Measurements from ENCODE around the gene DIS3. TPM values are rescaled to one million over a fixed set of nuclear protein-coding genes. Genes with fewer than 3 reads are reported as not detected.
A peak's percentile ranks its signal among the peaks of the same experiment; 100 is the strongest.
"Not testable (repeated sequence)": the region's sequence is repeated elsewhere in the genome, so short reads cannot be mapped to it uniquely, and the experiment has no call there.

Gene DIS3
- total RNA-seq, 1 experiment from 2014 or later: 20.9 TPM

DNA sequence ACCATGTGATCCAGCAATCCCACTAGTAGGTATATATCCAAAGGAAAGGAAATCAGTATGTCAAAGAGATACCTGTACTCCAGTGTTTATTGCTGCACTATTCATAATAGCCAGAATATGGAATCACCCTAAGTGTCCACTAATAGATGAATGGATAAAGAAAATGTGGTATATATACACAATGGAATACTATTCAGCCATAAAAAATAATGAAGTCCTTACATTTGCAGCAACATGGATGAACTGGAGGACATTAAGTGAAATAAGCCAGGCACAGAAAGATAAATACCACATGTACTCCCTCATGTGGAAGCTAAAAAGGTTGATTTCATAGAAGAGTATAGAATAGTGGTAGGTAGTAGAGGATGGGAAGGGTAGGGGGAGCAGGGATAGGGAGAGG, 30.5 kb downstream of the DIS3 start:
- DNase-seq (ENCODE audit: low spot score): no peak

DNA sequence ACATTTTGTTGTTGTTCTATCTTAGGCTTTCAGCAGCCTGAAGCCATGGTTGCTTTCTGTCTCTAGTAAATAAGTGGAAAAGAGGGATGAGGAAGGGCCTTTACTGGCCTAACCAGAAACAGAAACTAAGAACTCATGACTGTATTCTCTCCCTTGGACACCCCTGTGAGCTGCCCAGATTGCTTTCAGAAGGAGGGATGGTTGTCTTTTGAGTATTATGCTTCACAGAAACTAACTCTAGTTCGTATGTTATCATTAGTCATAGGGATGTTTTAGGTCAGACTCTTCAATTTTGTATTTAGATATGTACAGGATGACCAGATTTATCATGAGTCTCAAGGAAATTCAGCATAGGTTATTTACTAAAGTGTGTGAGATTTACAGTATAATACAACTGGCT, 36.4 kb downstream of the DIS3 start:
- DNase-seq (ENCODE audit: low spot score): no peak

DNA sequence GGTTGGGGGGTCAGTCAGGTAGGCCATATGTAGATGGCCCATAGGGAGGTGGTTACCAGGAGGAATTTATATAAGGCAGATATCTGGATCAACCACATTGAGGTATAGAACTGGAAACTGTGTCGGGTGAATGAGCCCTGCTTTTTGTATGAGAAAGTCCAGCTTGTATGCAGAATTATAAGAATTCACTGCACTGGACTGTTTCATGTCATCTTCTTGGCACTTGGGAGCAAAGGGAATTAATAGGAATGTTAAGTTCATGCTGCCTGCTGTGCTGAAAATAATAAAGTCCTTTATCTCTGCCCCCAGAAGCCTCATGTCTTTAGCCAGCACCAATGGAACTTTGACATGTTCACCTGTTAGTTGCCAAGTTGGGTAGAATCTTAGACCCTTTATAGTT, 41.7 kb downstream of the DIS3 start:
- no peak for DNase-seq (ENCODE audit: low spot score)

DNA sequence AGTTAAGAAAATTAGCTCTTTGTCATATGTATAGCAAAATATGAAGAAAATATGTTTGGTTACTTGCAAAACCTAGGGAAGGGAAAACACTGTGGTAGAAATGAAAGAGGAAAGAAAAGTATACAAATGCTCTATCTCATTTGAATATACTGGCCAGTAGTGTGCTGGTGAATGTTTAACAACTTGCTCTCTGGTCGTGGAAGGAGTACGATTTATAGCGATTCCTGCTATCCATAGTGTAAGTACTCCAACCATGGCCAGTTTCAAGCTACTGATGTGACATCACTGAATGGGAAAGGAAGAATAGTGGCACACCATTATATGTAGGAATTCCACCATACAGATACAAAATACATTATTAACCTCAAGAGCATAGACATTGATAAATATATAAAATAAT, 44.7 kb downstream of the DIS3 start:
- DNase-seq (ENCODE audit: low spot score): no peak

DNA sequence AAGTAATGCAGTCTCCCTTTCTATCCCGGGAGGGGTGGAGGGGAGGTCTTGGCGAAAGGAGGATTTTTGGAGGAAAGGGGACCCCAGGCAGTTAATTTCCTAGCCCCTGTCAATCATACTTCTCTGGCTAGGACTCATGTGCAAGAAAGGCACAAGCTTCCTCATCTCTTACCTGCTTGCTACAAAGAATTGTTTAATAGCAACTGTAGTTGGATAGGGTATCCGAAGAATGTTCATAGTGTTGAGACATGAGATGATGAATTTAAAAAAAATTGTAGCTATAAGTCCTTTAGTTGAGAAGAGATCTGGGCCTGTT, 53.5 kb downstream of the DIS3 start:
- DNase-seq (ENCODE audit: low spot score): no peak

DNA sequence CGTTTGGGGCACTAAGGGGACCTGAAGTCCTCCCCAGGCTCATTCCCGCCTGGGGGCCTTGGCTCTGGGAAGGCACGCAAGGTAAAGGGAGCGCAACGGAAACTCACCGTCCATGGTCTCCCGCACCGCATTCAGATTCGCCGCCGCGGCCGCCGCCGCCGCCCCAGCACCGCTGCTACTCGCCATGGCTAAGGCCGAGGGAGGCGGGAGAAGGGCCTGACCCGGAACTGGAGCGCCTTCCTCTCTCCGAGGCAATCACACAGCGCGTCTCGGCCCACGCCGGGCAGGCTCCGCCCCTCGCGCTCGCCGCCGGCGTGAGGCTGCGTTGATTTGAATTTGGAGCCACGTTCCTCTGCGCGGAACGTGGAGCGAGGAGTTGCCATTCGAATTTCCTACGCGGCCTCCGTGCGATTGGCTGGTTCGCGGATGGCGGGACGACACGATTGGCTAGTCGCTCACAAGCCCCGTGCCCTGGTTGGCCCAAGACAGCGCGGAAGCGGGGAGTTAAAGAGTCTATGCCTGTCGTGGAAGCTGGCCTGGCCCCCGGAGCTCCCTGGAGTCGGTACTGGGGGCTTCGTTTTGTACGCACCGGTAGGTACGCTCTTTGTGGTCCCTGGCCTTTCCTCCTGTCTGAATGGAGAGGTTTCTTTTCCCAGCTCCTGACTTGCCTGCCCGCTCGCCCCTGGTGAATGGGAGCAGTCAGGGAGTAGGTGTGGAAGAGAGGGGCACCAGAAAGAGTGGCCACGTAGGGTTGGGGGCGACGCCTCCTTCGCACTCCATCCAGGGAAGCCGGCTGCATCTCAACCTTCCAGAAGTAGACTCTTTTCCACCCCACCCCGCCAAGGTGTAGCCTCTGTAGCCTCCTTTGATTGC, 54.0 kb downstream of the DIS3 start, which contains the start of the genes BORA and MZT1:
TSS of gene BORA (plus strand) at position 507 of the 873 bp plus-strand sequence. CDS start 1,018 bp downstream, outside the sequence.
TSS of gene MZT1 (minus strand) at position 213 of the 873 bp plus-strand sequence. CDS start at position 186, 27 bp downstream.
- peak; percentile 93 for DNase-seq (ENCODE audit: low spot score)

DNA sequence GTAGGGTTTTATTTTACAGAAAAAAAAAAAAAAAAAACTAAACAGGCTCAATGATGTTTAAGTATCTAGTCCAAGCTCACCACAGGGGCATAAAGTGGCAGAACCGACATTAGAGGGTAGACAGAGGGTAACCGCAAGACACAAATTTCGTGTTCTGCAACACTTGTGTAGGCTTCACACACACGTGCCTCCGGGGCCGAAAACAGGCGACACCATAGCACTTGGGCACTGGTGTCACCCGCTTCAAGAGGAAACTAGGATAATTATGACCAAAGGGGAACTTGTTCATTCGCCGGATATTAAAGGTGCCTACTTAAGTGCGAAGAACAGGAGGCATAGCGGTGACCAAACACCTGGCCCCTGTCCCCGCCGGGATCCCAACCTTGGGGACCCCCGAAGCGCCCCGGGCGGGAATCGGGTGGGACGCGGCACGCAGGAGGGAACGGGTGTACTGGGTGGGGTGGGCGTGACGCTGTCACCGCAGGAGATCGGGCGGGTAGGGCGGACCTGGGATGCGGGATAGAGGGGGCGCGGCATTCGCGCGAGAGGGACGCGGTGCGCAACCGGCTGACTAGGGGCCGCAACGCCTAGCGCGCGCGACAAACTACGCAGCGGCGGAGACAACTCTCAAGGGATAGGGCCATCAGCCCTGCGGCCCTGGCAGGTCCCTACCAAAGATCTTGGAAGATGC, 54.8 kb downstream of the DIS3 start:
- no peak for DNase-seq (ENCODE audit: low spot score)

DNA sequence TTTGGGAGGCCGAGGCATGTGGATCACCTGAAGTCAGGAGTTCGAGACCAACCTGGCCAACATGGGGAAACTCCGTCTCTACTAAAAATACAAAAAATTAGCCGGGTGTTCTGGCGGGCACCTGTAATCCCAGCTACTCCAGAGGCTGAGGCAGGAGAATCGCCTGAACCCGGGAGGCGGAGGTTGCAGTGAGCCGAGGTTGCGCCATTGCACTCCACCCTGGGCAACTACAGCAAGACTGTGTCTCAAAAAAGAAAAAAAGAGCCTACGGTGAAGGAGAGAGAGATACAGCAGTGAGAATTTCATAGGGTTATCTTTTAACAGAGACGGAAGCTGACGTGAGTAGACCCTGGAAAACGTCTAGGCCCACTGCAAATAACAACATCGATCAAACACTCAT, 55.5 kb downstream of the DIS3 start:
- DNase-seq (ENCODE audit: low spot score): not testable (repeated sequence)

DNA sequence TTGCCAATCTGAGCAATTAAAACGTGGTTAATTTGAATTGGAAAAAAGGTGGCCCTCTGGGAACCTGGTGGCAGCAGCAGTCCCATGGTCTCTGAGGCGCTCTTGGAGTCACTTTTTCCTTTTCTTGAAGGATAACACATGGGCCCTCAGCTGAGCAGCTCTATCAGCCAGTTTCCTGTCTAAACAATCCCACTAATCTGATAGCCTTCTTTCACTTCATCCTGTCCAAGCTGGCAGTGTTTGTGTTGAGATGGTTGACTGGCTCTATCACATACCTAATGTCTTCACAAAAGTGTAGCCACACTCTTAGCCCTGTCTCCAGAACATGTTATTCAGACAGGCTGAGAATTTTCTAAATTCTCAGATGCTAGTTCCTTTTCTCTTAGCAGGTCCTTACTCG, 64.9 kb downstream of the DIS3 start:
- DNase-seq (ENCODE audit: low spot score): no peak

Other genes starting within 250 kb of the DIS3 start
- gene MZT1, start 54.3 kb downstream of the DIS3 start, total RNA-seq (2014; rRNA removed; shearing (Covaris generic)): 22.3 and 32.9 TPM in 2 replicates
- 17.6 and 21.0 TPM in 2 replicates for gene BORA, start 54.0 kb downstream of the DIS3 start, total RNA-seq (2014; rRNA removed; shearing (Covaris generic))
- gene PIBF1, start 233 bp upstream of the DIS3 start, total RNA-seq (2014; rRNA removed; shearing (Covaris generic)): 5.3 and 6.5 TPM in 2 replicates

Measured in H4 (cell line).